Peyer's patch (tissue), 4 donors: ENCODE data around the gene EIPR1.
A peak's percentile ranks its signal among the peaks of the same experiment; 100 is the strongest.

Experiments
- POLR2A ChIP-seq, 2 donors: fragments of 450-650 bp; IDR thresholded peaks; one replicate each; pipeline ENCODE4 v1.5.1; 2017; ENCODE audit warnings: antibody characterized with exemption in 2 of 2, mild to moderate bottlenecking in 2 of 2, moderate library complexity in 2 of 2
- TF ChIP-seq, protein P1 (sequence below), 6 experiments: fragments of 450-650 bp in 4 of 6; fragments of 200-600 bp in 2 of 6; sonication (generic) in 1 of 6; IDR thresholded peaks; one replicate each; pipeline ENCODE4 v1.5.1; 2017 to 2019; ENCODE audit warnings: antibody characterized with exemption in 6 of 6, mild to moderate bottlenecking in 3 of 6, moderate library complexity in 1 of 6

DNA sequence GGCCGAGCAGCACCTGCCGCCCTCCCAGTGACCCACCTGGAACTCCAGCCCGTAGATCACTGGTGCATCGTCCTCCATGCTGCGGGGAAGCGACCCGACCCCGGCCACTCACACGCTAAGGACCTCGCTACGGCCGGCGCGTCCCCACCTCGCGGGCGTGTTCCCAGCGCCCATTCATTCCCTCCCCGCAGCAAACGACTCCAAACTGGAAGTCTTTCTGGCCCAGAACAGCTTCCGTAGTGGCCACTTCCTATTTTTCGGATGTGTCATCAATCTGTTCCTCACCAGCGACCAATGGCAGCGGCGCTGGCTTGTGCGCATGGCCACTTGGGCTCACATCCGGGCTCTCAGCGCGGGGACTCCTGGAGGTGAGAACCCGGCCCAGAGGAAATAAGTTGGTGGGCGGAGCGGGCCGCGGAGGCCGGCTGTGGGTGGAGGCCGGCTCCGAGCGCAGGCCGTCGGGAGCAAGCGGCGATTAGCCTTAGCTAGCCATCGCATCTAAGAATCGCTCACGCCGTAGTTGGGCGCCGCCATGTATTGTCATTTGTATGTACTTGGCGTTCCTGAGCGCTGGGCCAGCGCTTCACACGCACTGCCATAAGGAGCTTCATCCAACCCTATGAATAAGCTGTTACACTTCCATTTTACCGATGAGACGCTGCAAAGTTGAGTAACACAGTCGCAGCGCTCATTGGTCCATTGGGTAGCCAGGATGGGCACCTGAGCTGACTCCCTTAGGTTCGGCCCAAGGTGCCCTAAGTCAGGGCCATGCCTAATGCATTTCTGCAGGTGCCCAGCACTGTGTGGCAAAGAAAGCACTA, at the start of gene EIPR1:
- TF ChIP-seq, protein P1, sequence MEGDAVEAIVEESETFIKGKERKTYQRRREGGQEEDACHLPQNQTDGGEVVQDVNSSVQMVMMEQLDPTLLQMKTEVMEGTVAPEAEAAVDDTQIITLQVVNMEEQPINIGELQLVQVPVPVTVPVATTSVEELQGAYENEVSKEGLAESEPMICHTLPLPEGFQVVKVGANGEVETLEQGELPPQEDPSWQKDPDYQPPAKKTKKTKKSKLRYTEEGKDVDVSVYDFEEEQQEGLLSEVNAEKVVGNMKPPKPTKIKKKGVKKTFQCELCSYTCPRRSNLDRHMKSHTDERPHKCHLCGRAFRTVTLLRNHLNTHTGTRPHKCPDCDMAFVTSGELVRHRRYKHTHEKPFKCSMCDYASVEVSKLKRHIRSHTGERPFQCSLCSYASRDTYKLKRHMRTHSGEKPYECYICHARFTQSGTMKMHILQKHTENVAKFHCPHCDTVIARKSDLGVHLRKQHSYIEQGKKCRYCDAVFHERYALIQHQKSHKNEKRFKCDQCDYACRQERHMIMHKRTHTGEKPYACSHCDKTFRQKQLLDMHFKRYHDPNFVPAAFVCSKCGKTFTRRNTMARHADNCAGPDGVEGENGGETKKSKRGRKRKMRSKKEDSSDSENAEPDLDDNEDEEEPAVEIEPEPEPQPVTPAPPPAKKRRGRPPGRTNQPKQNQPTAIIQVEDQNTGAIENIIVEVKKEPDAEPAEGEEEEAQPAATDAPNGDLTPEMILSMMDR (IDR thresholded peaks at IDR 0.05) = peak in 4 of 6 experiments; percentile 21 to 41 (median 32)
- TF ChIP-seq POLR2A (IDR thresholded peaks at IDR 0.05) = peak; percentile 67 to 77
